ENCODE measurements around the gene GLS. TPM values are rescaled to one million over a fixed set of nuclear protein-coding genes. Genes with fewer than 3 reads are reported as not detected.

The GLS gene
- total RNA-seq, 1 donor from 2014 or later = 220 TPM

GRCh38 chr2:190904640-190905261, 24.1 kb downstream of the GLS start:
- no peaks in the 10 kb centered on the region for H3K9me3 Mint-ChIP-seq
- H3K36me3 Mint-ChIP-seq (ENCODE audit: low read depth) = peaks cover 44% of the 10 kb centered on the region
- intact Hi-C loops (cut with micrococcal nuclease) = loop anchor here (5.0 kb wide), 1 partner anchor 73 kb away; no protein-coding TSS in a partner anchor
- no peaks in the 10 kb centered on the region for H3K27me3 Mint-ChIP-seq (ENCODE audit: insufficient read depth)
- no peak for DNase-seq (ENCODE audit: low spot score)
- no peak overlapping the region for H3K4me3 Mint-ChIP-seq
- no peak overlapping the region for H3K27ac Mint-ChIP-seq
- H3K4me1 Mint-ChIP-seq (ENCODE audit: low read depth) = peaks cover 9% of the 10 kb centered on the region

- Mint-ChIP-seq H3K4me3 (no peak overlapping the region), H3K9me3 (no peaks in the 10 kb centered on the region), H3K36me3 (ENCODE audit: low read depth) (peaks cover 39% of the 10 kb centered on the region), H3K27ac (no peak overlapping the region), H3K4me1 (ENCODE audit: low read depth) (peaks cover 25% of the 10 kb centered on the region), H3K27me3 (ENCODE audit: insufficient read depth) (no peaks in the 10 kb centered on the region)
- intact Hi-C loops (cut with micrococcal nuclease) = no loop called here
- DNase-seq (ENCODE audit: low spot score) = no peak
These were observed 27.9 kb downstream of the GLS start for GRCh38 chr2:190908532-190908931.

GRCh38 chr2:190909680-190910079, 29.1 kb downstream of the GLS start:
- intact Hi-C loops (cut with micrococcal nuclease) = loop anchor here (2.0 to 5.0 kb wide), 2 partner anchors 103 to 187 kb away; partner anchors contain the start of gene STAT1
- H3K9me3 Mint-ChIP-seq = no peaks in the 10 kb centered on the region
- peaks cover 34% of the 10 kb centered on the region for H3K36me3 Mint-ChIP-seq (ENCODE audit: low read depth)
- H3K4me3 Mint-ChIP-seq = no peak overlapping the region
- no peak overlapping the region for H3K27ac Mint-ChIP-seq
- no peaks in the 10 kb centered on the region for H3K27me3 Mint-ChIP-seq (ENCODE audit: insufficient read depth)
- H3K4me1 Mint-ChIP-seq (ENCODE audit: low read depth) = peaks cover 17% of the 10 kb centered on the region
- no peak for DNase-seq (ENCODE audit: low spot score)

- DNase-seq (ENCODE audit: low spot score) = no peak
- intact Hi-C loops (cut with micrococcal nuclease) = loop anchor here (2.0 to 5.0 kb wide), 2 partner anchors 102 to 188 kb away; partner anchors contain the start of gene STAT1
- Mint-ChIP-seq H3K27me3 (ENCODE audit: insufficient read depth) (no peaks in the 10 kb centered on the region), H3K9me3 (no peaks in the 10 kb centered on the region), H3K36me3 (ENCODE audit: low read depth) (peaks cover 33% of the 10 kb centered on the region), H3K27ac (peak overlapping the region; percentile 48), H3K4me1 (ENCODE audit: low read depth) (peaks cover 19% of the 10 kb centered on the region), H3K4me3 (no peak overlapping the region)
These were observed 29.9 kb downstream of the GLS start for GRCh38 chr2:190910341-190911136.

GRCh38 chr2:190911813-190912212, 31.2 kb downstream of the GLS start:
- Mint-ChIP-seq H3K4me3 (no peak overlapping the region), H3K4me1 (ENCODE audit: low read depth) (peaks cover 29% of the 10 kb centered on the region), H3K36me3 (ENCODE audit: low read depth) (peaks cover 39% of the 10 kb centered on the region)

DNA sequence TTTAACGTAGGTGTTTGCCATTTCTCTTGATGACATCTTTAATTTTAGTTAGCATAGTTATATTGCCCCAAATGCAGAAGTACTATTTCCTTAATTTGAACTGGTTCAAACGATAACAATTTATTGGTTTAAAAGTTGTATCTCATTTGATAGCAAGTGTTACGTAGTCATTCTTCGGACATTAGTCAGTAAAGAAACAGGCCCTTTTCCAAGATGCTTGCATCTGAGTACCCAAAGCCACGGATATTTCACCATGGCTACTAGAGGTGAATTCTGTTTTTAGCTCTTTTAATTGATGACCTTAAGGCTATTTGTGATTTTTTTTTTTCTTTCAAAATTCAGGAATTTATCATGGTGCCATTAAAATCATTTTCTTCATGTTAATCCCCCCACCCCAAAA, 32.1 kb downstream of the GLS start:
- no peak overlapping the region for H3K4me3 Mint-ChIP-seq
- H3K9me3 Mint-ChIP-seq = no peaks in the 10 kb centered on the region
- peaks cover 38% of the 10 kb centered on the region for H3K4me1 Mint-ChIP-seq (ENCODE audit: low read depth)
- DNase-seq (ENCODE audit: low spot score) = no peak
- intact Hi-C loops (cut with micrococcal nuclease) = loop anchor here (1.0 to 5.0 kb wide), 6 partner anchors 9 to 202 kb away; partner anchors contain the start of gene STAT1
- peaks cover 46% of the 10 kb centered on the region for H3K36me3 Mint-ChIP-seq (ENCODE audit: low read depth)
- H3K27me3 Mint-ChIP-seq (ENCODE audit: insufficient read depth) = no peaks in the 10 kb centered on the region
- no peak overlapping the region for H3K27ac Mint-ChIP-seq

More at GRCh38 chr2:190911813-190912212, 31.2 kb downstream of the GLS start:
- H3K9me3 Mint-ChIP-seq = no peaks in the 10 kb centered on the region
- H3K27me3 Mint-ChIP-seq (ENCODE audit: insufficient read depth) = no peaks in the 10 kb centered on the region
- peak overlapping the region; percentile 76 for H3K27ac Mint-ChIP-seq
- intact Hi-C loops (cut with micrococcal nuclease) = loop anchor here (1.0 to 5.0 kb wide), 7 partner anchors 9 to 203 kb away; partner anchors contain the start of gene STAT1
- no peak for DNase-seq (ENCODE audit: low spot score)

DNA sequence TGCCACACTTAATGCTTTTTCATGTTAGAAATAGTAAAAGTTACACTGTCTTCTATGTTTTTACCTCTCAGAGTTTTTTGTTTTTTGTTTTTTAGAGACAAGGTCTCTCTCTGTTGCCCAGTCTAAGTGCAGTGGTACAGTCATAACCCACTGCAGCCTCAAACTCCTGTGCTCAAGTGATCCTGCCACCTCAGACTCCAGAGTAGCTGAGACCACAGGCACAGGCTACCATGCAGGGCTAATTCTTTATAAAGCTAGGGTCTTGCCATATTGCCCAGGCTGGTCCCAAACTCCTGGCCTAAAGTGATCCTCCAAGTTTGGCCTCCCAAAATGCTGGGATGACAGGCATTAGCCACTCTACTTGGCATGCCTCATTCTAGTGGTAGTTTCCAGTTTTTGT, 33.1 kb downstream of the GLS start:
- H3K4me1 Mint-ChIP-seq (ENCODE audit: low read depth) = peaks cover 48% of the 10 kb centered on the region
- no peak for DNase-seq (ENCODE audit: low spot score)
- peaks cover 52% of the 10 kb centered on the region for H3K36me3 Mint-ChIP-seq (ENCODE audit: low read depth)
- H3K27me3 Mint-ChIP-seq (ENCODE audit: insufficient read depth) = no peaks in the 10 kb centered on the region
- H3K9me3 Mint-ChIP-seq = no peaks in the 10 kb centered on the region
- no peak overlapping the region for H3K4me3 Mint-ChIP-seq
- H3K27ac Mint-ChIP-seq = no peak overlapping the region
- intact Hi-C loops (cut with micrococcal nuclease) = loop anchor here (2.0 to 5.0 kb wide), 2 partner anchors 99 to 201 kb away; partner anchors contain the start of gene STAT1

- H3K27me3 Mint-ChIP-seq (ENCODE audit: insufficient read depth) = no peaks in the 10 kb centered on the region
- peaks cover 51% of the 10 kb centered on the region for H3K36me3 Mint-ChIP-seq (ENCODE audit: low read depth)
- intact Hi-C loops (cut with micrococcal nuclease) = no loop called here
- H3K4me3 Mint-ChIP-seq = no peak overlapping the region
- no peak for DNase-seq (ENCODE audit: low spot score)
- H3K27ac Mint-ChIP-seq = no peak overlapping the region
- H3K9me3 Mint-ChIP-seq = no peaks in the 10 kb centered on the region
- H3K4me1 Mint-ChIP-seq (ENCODE audit: low read depth) = peaks cover 37% of the 10 kb centered on the region
These were observed 36.2 kb downstream of the GLS start for GRCh38 chr2:190916829-190917228.

GRCh38 chr2:190920085-190920484, 39.5 kb downstream of the GLS start:
- no peaks in the 10 kb centered on the region for H3K27me3 Mint-ChIP-seq (ENCODE audit: insufficient read depth)
- intact Hi-C loops (cut with micrococcal nuclease) = no loop called here
- peaks cover 45% of the 10 kb centered on the region for H3K4me1 Mint-ChIP-seq (ENCODE audit: low read depth)
- DNase-seq (ENCODE audit: low spot score) = no peak
- H3K9me3 Mint-ChIP-seq = no peaks in the 10 kb centered on the region
- H3K27ac Mint-ChIP-seq = no peak overlapping the region
- H3K4me3 Mint-ChIP-seq = no peak overlapping the region
- H3K36me3 Mint-ChIP-seq (ENCODE audit: low read depth) = peaks cover 56% of the 10 kb centered on the region

DNA sequence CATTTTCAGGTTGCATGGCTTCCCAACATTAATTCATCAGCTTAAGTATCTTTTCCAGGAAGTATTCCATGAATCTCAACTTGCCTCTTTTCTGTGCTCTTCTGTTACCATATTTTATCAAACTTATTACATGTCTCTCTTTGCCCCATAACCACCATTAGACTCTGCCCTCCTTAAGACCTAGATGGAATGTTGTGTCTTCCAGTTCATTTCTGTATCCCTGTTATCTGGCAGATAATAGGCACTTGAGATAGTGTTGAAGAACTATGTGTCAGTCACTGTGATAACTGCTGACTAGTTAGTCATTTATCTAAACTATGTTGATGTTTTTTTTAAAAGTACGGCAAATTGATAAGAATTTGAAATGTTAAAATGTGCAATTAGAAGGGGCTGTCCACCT, 41.8 kb downstream of the GLS start:
- peak overlapping the region; percentile 21 for H3K27ac Mint-ChIP-seq
- no peaks in the 10 kb centered on the region for H3K27me3 Mint-ChIP-seq (ENCODE audit: insufficient read depth)
- peaks cover 28% of the 10 kb centered on the region for H3K4me1 Mint-ChIP-seq (ENCODE audit: low read depth)
- no peaks in the 10 kb centered on the region for H3K9me3 Mint-ChIP-seq
- H3K4me3 Mint-ChIP-seq = no peak overlapping the region
- intact Hi-C loops (cut with micrococcal nuclease) = no loop called here
- no peak for DNase-seq (ENCODE audit: low spot score)
- peaks cover 58% of the 10 kb centered on the region for H3K36me3 Mint-ChIP-seq (ENCODE audit: low read depth)

DNA sequence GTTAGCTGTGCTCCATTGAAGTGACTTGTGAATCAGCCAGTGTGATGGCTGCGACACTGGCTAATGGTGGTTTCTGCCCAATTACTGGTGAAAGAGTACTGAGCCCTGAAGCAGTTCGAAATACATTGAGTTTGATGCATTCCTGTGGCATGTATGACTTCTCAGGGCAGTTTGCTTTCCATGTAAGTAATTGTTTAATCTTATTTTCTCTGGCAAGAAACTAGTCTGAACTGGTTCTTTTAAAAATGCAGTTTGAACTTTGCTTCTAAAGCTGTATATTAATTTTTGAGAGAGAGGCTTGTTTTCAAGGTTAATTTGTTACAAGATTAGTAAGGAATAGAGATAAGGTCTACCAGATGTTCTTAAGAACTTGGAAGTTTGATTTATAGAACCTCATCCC, 46.7 kb downstream of the GLS start:
- Mint-ChIP-seq H3K36me3 (ENCODE audit: low read depth) (peaks cover 52% of the 10 kb centered on the region), H3K27me3 (ENCODE audit: insufficient read depth) (no peaks in the 10 kb centered on the region), H3K27ac (no peak overlapping the region), H3K9me3 (no peaks in the 10 kb centered on the region), H3K4me3 (no peak overlapping the region), H3K4me1 (ENCODE audit: low read depth) (peaks cover 10% of the 10 kb centered on the region)
- intact Hi-C loops (cut with micrococcal nuclease) = no loop called here
- DNase-seq (ENCODE audit: low spot score) = no peak

GRCh38 chr2:190929919-190930318, 49.3 kb downstream of the GLS start:
- no peak for DNase-seq (ENCODE audit: low spot score)
- Mint-ChIP-seq H3K36me3 (ENCODE audit: low read depth) (peaks cover 43% of the 10 kb centered on the region), H3K27ac (no peak overlapping the region), H3K9me3 (no peaks in the 10 kb centered on the region), H3K27me3 (ENCODE audit: insufficient read depth) (no peaks in the 10 kb centered on the region), H3K4me1 (ENCODE audit: low read depth) (peaks cover 5% of the 10 kb centered on the region), H3K4me3 (no peak overlapping the region)
- intact Hi-C loops (cut with micrococcal nuclease) = loop anchor here (2.0 kb wide), 1 partner anchor 41 kb away; no protein-coding TSS in a partner anchor

- Mint-ChIP-seq H3K9me3 (no peaks in the 10 kb centered on the region), H3K27ac (no peak overlapping the region), H3K4me3 (no peak overlapping the region), H3K4me1 (ENCODE audit: low read depth) (peaks cover 5% of the 10 kb centered on the region), H3K36me3 (ENCODE audit: low read depth) (peaks cover 39% of the 10 kb centered on the region), H3K27me3 (ENCODE audit: insufficient read depth) (no peaks in the 10 kb centered on the region)
- no peak for DNase-seq (ENCODE audit: low spot score)
- intact Hi-C loops (cut with micrococcal nuclease) = loop anchor here (2.0 kb wide), 1 partner anchor 40 kb away; no protein-coding TSS in a partner anchor
These were observed 49.8 kb downstream of the GLS start for GRCh38 chr2:190930411-190930810.
